ENCODE results near the gene SNX13.
"Not testable (repeated sequence)": the region's sequence is repeated elsewhere in the genome, so short reads cannot be mapped to it uniquely, and the experiment has no call there.

Gene SNX13

DNA sequence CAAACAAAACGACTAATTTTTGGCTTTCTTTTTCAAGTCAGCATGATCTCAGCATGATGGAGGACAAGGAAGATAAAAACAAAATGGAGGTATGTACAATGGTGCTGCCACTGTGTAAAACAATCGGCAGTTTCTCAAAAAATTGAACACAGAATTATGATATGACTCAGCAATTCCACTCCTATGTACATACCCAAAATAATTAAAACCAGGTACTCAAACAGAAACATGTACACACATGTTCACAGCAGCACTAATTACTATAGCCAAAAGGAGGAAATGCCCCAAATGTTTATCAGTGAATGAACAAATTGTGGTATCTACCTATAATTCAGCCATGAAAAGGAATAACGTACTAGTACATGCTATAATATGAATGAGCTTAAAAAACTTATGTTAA, 29.9 kb downstream of the SNX13 start:
- peaks cover 9% of the 10 kb centered on the region; the same call in 1 of the 2 replicates for H3K4me1 ChIP-seq (ENCODE audit: insufficient read depth, low read length)
- H3K27ac ChIP-seq (ENCODE audit: low read length): no peak overlapping the region

GRCh38 chr7:17909310-17909709, 31.0 kb downstream of the SNX13 start:
- not testable (repeated sequence) for H3K27ac ChIP-seq (ENCODE audit: low read length); H3K27me3 ChIP-seq (ENCODE audit: insufficient read depth, low read length); H3K36me3 ChIP-seq (ENCODE audit: insufficient read depth, low read depth, low read length); H3K4me1 ChIP-seq (ENCODE audit: insufficient read depth, low read length); H3K9ac ChIP-seq (ENCODE audit: low read depth, low read length); H3K9me3 ChIP-seq (ENCODE audit: insufficient read depth, low read depth, low read length); H3K4me3 ChIP-seq (ENCODE audit: low read length)

More for the DNA sequence above, 29.9 kb downstream of the SNX13 start:
- no peaks in the 10 kb centered on the region for H3K36me3 ChIP-seq (ENCODE audit: insufficient read depth, low read depth, low read length)
- no peak overlapping the region for H3K4me3 ChIP-seq (ENCODE audit: low read length)
- H3K9me3 ChIP-seq (ENCODE audit: insufficient read depth, low read depth, low read length): no peaks in the 10 kb centered on the region
- H3K27me3 ChIP-seq (ENCODE audit: insufficient read depth, low read length): no peaks in the 10 kb centered on the region
- H3K9ac ChIP-seq (ENCODE audit: low read depth, low read length): no peak overlapping the region

- Histone ChIP-seq H3K27ac (ENCODE audit: low read length) (no peak overlapping the region), H3K36me3 (ENCODE audit: insufficient read depth, low read depth, low read length) (no peaks in the 10 kb centered on the region), H3K27me3 (ENCODE audit: insufficient read depth, low read length) (no peaks in the 10 kb centered on the region), H3K4me3 (ENCODE audit: low read length) (no peak overlapping the region), H3K4me1 (ENCODE audit: insufficient read depth, low read length) (peaks cover 14% of the 10 kb centered on the region), H3K9ac (ENCODE audit: low read depth, low read length) (no peak overlapping the region), H3K9me3 (ENCODE audit: insufficient read depth, low read depth, low read length) (no peaks in the 10 kb centered on the region)
These were observed 33.3 kb downstream of the SNX13 start for GRCh38 chr7:17907014-17907413.

GRCh38 chr7:17903337-17903736, 37.0 kb downstream of the SNX13 start:
- H3K4me1 ChIP-seq (ENCODE audit: insufficient read depth, low read length): peaks cover 19% of the 10 kb centered on the region
- H3K27me3 ChIP-seq (ENCODE audit: insufficient read depth, low read length): no peaks in the 10 kb centered on the region
- H3K9me3 ChIP-seq (ENCODE audit: insufficient read depth, low read depth, low read length): no peaks in the 10 kb centered on the region
- H3K9ac ChIP-seq (ENCODE audit: low read depth, low read length): no peak overlapping the region
- H3K4me3 ChIP-seq (ENCODE audit: low read length): no peak overlapping the region
- no peaks in the 10 kb centered on the region for H3K36me3 ChIP-seq (ENCODE audit: insufficient read depth, low read depth, low read length)
- no peak overlapping the region for H3K27ac ChIP-seq (ENCODE audit: low read length)

DNA sequence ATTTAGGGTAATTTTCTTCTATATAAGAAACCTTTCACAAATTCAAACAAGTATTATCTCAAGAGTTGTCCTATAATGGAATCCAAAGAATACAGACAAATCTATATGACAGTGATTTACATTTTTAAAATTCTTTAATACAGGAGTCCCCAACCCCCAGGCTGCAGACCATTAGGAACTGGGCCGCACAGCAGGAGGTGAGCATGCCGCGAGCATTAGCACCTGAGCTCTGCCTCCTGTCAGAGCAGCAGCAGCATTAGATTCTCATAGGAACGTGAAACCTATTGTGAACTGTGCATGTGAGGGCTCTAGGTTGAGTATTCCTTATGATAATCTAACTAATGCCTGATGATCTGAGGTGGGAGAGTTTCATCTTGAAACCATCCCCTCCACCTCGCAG, 37.7 kb downstream of the SNX13 start:
- Histone ChIP-seq H3K36me3 (ENCODE audit: insufficient read depth, low read depth, low read length) (no peaks in the 10 kb centered on the region), H3K4me3 (ENCODE audit: low read length) (no peak overlapping the region; the same call in 1 of the 2 replicates)

DNA sequence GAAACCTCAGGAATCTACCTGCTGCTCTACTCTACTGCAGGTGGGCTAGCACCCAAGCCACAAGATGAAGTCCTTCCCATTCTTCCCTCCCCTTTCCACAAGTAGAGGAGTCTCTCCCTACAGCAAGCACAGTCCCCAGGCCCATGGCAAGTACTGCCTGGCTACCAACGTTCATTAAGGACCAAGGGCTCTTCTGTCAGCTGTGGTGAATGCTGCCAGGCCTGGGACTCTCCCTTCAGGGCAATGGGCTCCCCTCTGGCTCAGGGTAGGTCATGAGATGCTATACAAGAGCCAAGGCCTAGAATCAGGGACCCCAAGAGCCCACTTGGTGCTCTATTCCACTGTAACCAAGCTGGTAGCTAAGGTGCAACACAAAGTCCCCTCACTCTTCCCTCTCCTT, 39.8 kb downstream of the SNX13 start:
- no peak overlapping the region for H3K4me3 ChIP-seq (ENCODE audit: low read length)
- H3K36me3 ChIP-seq (ENCODE audit: insufficient read depth, low read depth, low read length): no peaks in the 10 kb centered on the region
- H3K9ac ChIP-seq (ENCODE audit: low read depth, low read length): no peak overlapping the region
- peaks cover 19% of the 10 kb centered on the region for H3K4me1 ChIP-seq (ENCODE audit: insufficient read depth, low read length)
- no peak overlapping the region for H3K27ac ChIP-seq (ENCODE audit: low read length)
- no peaks in the 10 kb centered on the region for H3K27me3 ChIP-seq (ENCODE audit: insufficient read depth, low read length)
- no peaks in the 10 kb centered on the region for H3K9me3 ChIP-seq (ENCODE audit: insufficient read depth, low read depth, low read length)

More for the DNA sequence above, 37.7 kb downstream of the SNX13 start:
- Histone ChIP-seq H3K27ac (ENCODE audit: low read length) (no peak overlapping the region), H3K9me3 (ENCODE audit: insufficient read depth, low read depth, low read length) (no peaks in the 10 kb centered on the region), H3K27me3 (ENCODE audit: insufficient read depth, low read length) (no peaks in the 10 kb centered on the region), H3K9ac (ENCODE audit: low read depth, low read length) (no peak overlapping the region), H3K4me1 (ENCODE audit: insufficient read depth, low read length) (peaks cover 19% of the 10 kb centered on the region)

DNA sequence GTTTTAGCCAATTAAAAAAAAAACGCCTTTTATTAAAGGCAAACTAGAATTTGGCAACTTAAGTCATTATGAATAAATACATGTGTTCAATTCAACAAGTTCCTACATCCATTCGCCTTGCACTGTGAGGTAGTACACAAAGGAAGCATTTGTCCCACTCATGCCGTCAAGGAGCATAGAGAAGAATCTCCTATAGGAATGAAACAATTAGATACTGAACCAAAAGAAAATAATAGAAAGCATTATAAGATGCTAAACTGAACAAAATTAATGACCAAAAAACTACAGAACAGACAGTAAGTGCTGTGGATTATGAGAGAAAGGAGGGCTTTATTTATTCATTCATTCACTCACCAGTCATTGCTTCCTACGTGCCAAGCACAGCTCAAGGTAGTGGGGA, 42.2 kb downstream of the SNX13 start:
- Histone ChIP-seq H3K4me1 (ENCODE audit: insufficient read depth, low read length) (peaks cover 14% of the 10 kb centered on the region), H3K4me3 (ENCODE audit: low read length) (no peak overlapping the region), H3K9me3 (ENCODE audit: insufficient read depth, low read depth, low read length) (no peaks in the 10 kb centered on the region), H3K27ac (ENCODE audit: low read length) (no peak overlapping the region), H3K36me3 (ENCODE audit: insufficient read depth, low read depth, low read length) (no peaks in the 10 kb centered on the region), H3K9ac (ENCODE audit: low read depth, low read length) (no peak overlapping the region), H3K27me3 (ENCODE audit: insufficient read depth, low read length) (no peaks in the 10 kb centered on the region)

DNA sequence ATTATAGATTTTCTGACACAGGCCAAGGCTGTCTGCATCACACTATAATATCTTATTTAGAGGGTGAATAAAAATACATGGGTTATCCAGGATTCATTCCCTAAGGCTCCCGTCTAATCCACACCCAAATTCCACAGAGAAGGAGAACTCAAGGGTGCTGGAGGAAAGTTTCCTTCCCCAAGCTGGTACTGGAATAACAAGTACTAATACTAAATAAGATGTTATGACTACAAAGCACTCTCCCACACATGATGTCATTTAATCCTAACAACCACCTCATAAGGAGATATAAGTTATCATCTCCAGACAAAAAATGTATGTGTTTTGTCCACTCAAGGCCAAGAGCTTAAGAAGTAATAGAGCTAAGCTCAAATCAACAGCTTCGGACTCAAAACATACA, 53.0 kb downstream of the SNX13 start:
- H3K4me3 ChIP-seq (ENCODE audit: low read length): no peak overlapping the region
- H3K27ac ChIP-seq (ENCODE audit: low read length): no peak overlapping the region
- H3K9me3 ChIP-seq (ENCODE audit: insufficient read depth, low read depth, low read length): no peaks in the 10 kb centered on the region
- H3K27me3 ChIP-seq (ENCODE audit: insufficient read depth, low read length): no peaks in the 10 kb centered on the region
- H3K4me1 ChIP-seq (ENCODE audit: insufficient read depth, low read length): peaks cover 10% of the 10 kb centered on the region; the same call in 1 of the 2 replicates
- H3K9ac ChIP-seq (ENCODE audit: low read depth, low read length): no peak overlapping the region
- peaks cover 32% of the 10 kb centered on the region for H3K36me3 ChIP-seq (ENCODE audit: insufficient read depth, low read depth, low read length)

- Histone ChIP-seq H3K9me3 (ENCODE audit: insufficient read depth, low read depth, low read length) (no peaks in the 10 kb centered on the region), H3K4me3 (ENCODE audit: low read length) (peak overlapping the region; percentile 49; the same call in 1 of the 2 replicates), H3K36me3 (ENCODE audit: insufficient read depth, low read depth, low read length) (peaks cover 9% of the 10 kb centered on the region; the same call in 1 of the 2 replicates)
These were observed 57.6 kb downstream of the SNX13 start for GRCh38 chr7:17882685-17883084.

GRCh38 chr7:17879075-17879661, 61.1 kb downstream of the SNX13 start:
- Histone ChIP-seq H3K27me3 (ENCODE audit: insufficient read depth, low read length) (no peaks in the 10 kb centered on the region), H3K4me3 (ENCODE audit: low read length) (no peak overlapping the region), H3K27ac (ENCODE audit: low read length) (no peak overlapping the region), H3K9ac (ENCODE audit: low read depth, low read length) (no peak overlapping the region), H3K9me3 (ENCODE audit: insufficient read depth, low read depth, low read length) (no peaks in the 10 kb centered on the region), H3K4me1 (ENCODE audit: insufficient read depth, low read length) (peaks cover 39% of the 10 kb centered on the region; the same call in 1 of the 2 replicates), H3K36me3 (ENCODE audit: insufficient read depth, low read depth, low read length) (0 out of 2 replicates have a peak, but pooled peaks cover 7% of the 10 kb centered on the region)

More at GRCh38 chr7:17882685-17883084, 57.6 kb downstream of the SNX13 start:
- Histone ChIP-seq H3K27me3 (ENCODE audit: insufficient read depth, low read length) (no peaks in the 10 kb centered on the region), H3K27ac (ENCODE audit: low read length) (peak overlapping the region; percentile 8), H3K4me1 (ENCODE audit: insufficient read depth, low read length) (peaks cover 37% of the 10 kb centered on the region; the same call in 1 of the 2 replicates), H3K9ac (ENCODE audit: low read depth, low read length) (peak overlapping the region; percentile 13; the same call in 1 of the 2 replicates)

- Histone ChIP-seq H3K4me3 (ENCODE audit: low read length) (no peak overlapping the region), H3K27me3 (ENCODE audit: insufficient read depth, low read length) (no peaks in the 10 kb centered on the region), H3K9ac (ENCODE audit: low read depth, low read length) (no peak overlapping the region), H3K4me1 (ENCODE audit: insufficient read depth, low read length) (peaks cover 39% of the 10 kb centered on the region; the same call in 1 of the 2 replicates), H3K27ac (ENCODE audit: low read length) (no peak overlapping the region), H3K36me3 (ENCODE audit: insufficient read depth, low read depth, low read length) (0 out of 2 replicates have a peak, but pooled peaks cover 7% of the 10 kb centered on the region), H3K9me3 (ENCODE audit: insufficient read depth, low read depth, low read length) (no peaks in the 10 kb centered on the region)
These were observed 61.7 kb downstream of the SNX13 start for GRCh38 chr7:17878627-17879026.

GRCh38 chr7:17871815-17872533, 68.3 kb downstream of the SNX13 start:
- Histone ChIP-seq H3K27me3 (ENCODE audit: insufficient read depth, low read length) (no peaks in the 10 kb centered on the region), H3K9ac (ENCODE audit: low read depth, low read length) (no peak overlapping the region), H3K27ac (ENCODE audit: low read length) (no peak overlapping the region), H3K9me3 (ENCODE audit: insufficient read depth, low read depth, low read length) (no peaks in the 10 kb centered on the region), H3K36me3 (ENCODE audit: insufficient read depth, low read depth, low read length) (peaks cover 31% of the 10 kb centered on the region), H3K4me1 (ENCODE audit: insufficient read depth, low read length) (peaks cover 2% of the 10 kb centered on the region; the same call in 1 of the 2 replicates), H3K4me3 (ENCODE audit: low read length) (no peak overlapping the region)
